ENCODE measurements around the gene KCNJ8. TPM values are rescaled to one million over a fixed set of nuclear protein-coding genes. Genes with fewer than 3 reads are reported as not detected.
A peak's percentile ranks its signal among the peaks of the same experiment; 100 is the strongest.

Gene KCNJ8
- total RNA-seq, 1 donor, result 0.27 TPM

GRCh38 chr12:21718944-21719650, 55.4 kb downstream of the KCNJ8 start:
- no peak for DNase-seq (ENCODE audit: low read depth in 2 of 3, low spot score in 2 of 3)

GRCh38 chr12:21718403-21718802, 56.1 kb downstream of the KCNJ8 start:
- DNase-seq (ENCODE audit: low read depth in 2 of 3, low spot score in 2 of 3), result no peak

GRCh38 chr12:21717767-21718166, 56.7 kb downstream of the KCNJ8 start:
- no peak for DNase-seq (ENCODE audit: low read depth in 2 of 3, low spot score in 2 of 3)

- DNase-seq (ENCODE audit: low read depth in 2 of 3, low spot score in 2 of 3), result peak in 1 of 3 donors; percentile 21
Observed at GRCh38 chr12:21715386-21715785, 59.1 kb downstream of the KCNJ8 start.

Other genes starting within 250 kb of the KCNJ8 start
- under 0.01 TPM for gene SPX, start 248.4 kb downstream of the KCNJ8 start, total RNA-seq
- not detected for gene GYS2, start 169.9 kb downstream of the KCNJ8 start, total RNA-seq
- 400 TPM for gene LDHB, start 116.9 kb downstream of the KCNJ8 start, total RNA-seq
- under 0.01 TPM for gene ABCC9, start 166.7 kb upstream of the KCNJ8 start, total RNA-seq

Measured in hematopoietic multipotent progenitor cell (in vitro differentiated cells).